ENCODE results near the gene WRNIP1.

GRCh38 chr6:2797564-2798031, 32.4 kb downstream of the WRNIP1 start:
- no peak for TF ChIP-seq CTCF (IDR thresholded peaks at IDR 0.05)
- TF ChIP-seq POLR2A (IDR thresholded peaks at IDR 0.05), result no peak
